ENCODE data around the gene LRRC25. TPM values are rescaled to one million over a fixed set of nuclear protein-coding genes. Genes with fewer than 3 reads are reported as not detected.
"Not testable (repeated sequence)": the region's sequence is repeated elsewhere in the genome, so short reads cannot be mapped to it uniquely, and the experiment has no call there.

LRRC25 gene
- total RNA-seq, 1 donor from 2014 or later, result 0.06 TPM

- no peak for TF ChIP-seq CTCF (conservative IDR thresholded peaks at IDR 0.05; ENCODE audit: low read depth, low read length)
- no peak for DNase-seq (ENCODE audit: low read depth)
- H3K4me3 ChIP-seq (ENCODE audit: low read depth, low read length), result no peak overlapping the region
Measured at GRCh38 chr19:18357041-18357440, 40.4 kb downstream of the LRRC25 start.

- DNase-seq (ENCODE audit: low read depth); H3K4me3 ChIP-seq (ENCODE audit: low read depth, low read length): not testable (repeated sequence)
Measured at GRCh38 chr19:18354743-18355142, 42.7 kb downstream of the LRRC25 start.

GRCh38 chr19:18353378-18354005, 43.9 kb downstream of the LRRC25 start:
- TF ChIP-seq CTCF (conservative IDR thresholded peaks at IDR 0.05; ENCODE audit: low read depth, low read length), result no peak
- H3K4me3 ChIP-seq (ENCODE audit: low read depth, low read length), result no peak overlapping the region
- DNase-seq (ENCODE audit: low read depth), result no peak

- no peak for DNase-seq (ENCODE audit: low read depth)
- no peak for TF ChIP-seq CTCF (conservative IDR thresholded peaks at IDR 0.05; ENCODE audit: low read depth, low read length)
- H3K4me3 ChIP-seq (ENCODE audit: low read depth, low read length), result no peak overlapping the region
Measured at GRCh38 chr19:18351544-18351943, 45.9 kb downstream of the LRRC25 start.

GRCh38 chr19:18350490-18350889, 46.9 kb downstream of the LRRC25 start:
- H3K4me3 ChIP-seq (ENCODE audit: low read depth, low read length), result no peak overlapping the region
- no peak for DNase-seq (ENCODE audit: low read depth)
- no peak for TF ChIP-seq CTCF (conservative IDR thresholded peaks at IDR 0.05; ENCODE audit: low read depth, low read length)

GRCh38 chr19:18349524-18350128, 47.8 kb downstream of the LRRC25 start:
- DNase-seq (ENCODE audit: low read depth), result no peak
- no peak overlapping the region for H3K4me3 ChIP-seq (ENCODE audit: low read depth, low read length)
- peak; percentile 94 for TF ChIP-seq CTCF (conservative IDR thresholded peaks at IDR 0.05; ENCODE audit: low read depth, low read length)

- DNase-seq (ENCODE audit: low read depth); H3K4me3 ChIP-seq (ENCODE audit: low read depth, low read length): not testable (repeated sequence)
Measured at GRCh38 chr19:18348818-18349339, 48.5 kb downstream of the LRRC25 start.

GRCh38 chr19:18348171-18348570, 49.3 kb downstream of the LRRC25 start:
- no peak for DNase-seq (ENCODE audit: low read depth)
- no peak for TF ChIP-seq CTCF (conservative IDR thresholded peaks at IDR 0.05; ENCODE audit: low read depth, low read length)

More at GRCh38 chr19:18348171-18348570, 49.3 kb downstream of the LRRC25 start:
- no peak overlapping the region for H3K4me3 ChIP-seq (ENCODE audit: low read depth, low read length)

All from epithelial cell of proximal tubule (primary cell).